GM12878 (cell line): ENCODE measurements around the gene PLEKHN1. TPM values are rescaled to one million over a fixed set of nuclear protein-coding genes. Genes with fewer than 3 reads are reported as not detected.

ENCODE experiments used
- ATAC-seq: fragments of 200-7000 bp; cut with Tn5 transposase; 3 replicates; pipeline ENCODE4 v1.9.1; 2020; ENCODE audit warnings: mild to moderate bottlenecking, moderate library complexity
- BruUV-seq: library from RNA; stranded (reverse); fragments of 400-500 nt; replicated peaks from 2 replicates; lab custom pipeline; 2021; lab: Mats Ljungman, UMichigan
- CTCF ChIA-PET: fragments of 300-600 bp; sonication (Branson Sonifier 250); formaldehyde crosslinking; extraction: SDS; loops from one replicate; lab custom pipeline; 2021; ENCODE audit warnings: inconsistent platforms; lab: Yijun Ruan, JAX
- POLR2A ChIA-PET: fragments of 350-600 bp; formaldehyde crosslinking; extraction: SDS; loops from one replicate; lab custom pipeline; 2021; ENCODE audit warnings: inconsistent platforms; lab: Charles Lee
- RAD21 ChIA-PET: fragments of 300-600 bp; sonication (Branson Sonifier 250); formaldehyde crosslinking; loops from one replicate; lab custom pipeline; 2023; ENCODE audit warnings: antibody characterized with exemption; ENCODE audit not compliant: unreplicated experiment; lab: Charles Lee
- SMC1A ChIA-PET: fragments of 300-600 bp; sonication (Branson Sonifier 250); formaldehyde crosslinking; loops from one replicate; lab custom pipeline; 2023; ENCODE audit not compliant: unreplicated experiment, uncharacterized antibody; lab: Charles Lee
- DNase-seq: peaks from one replicate; pipeline ENCODE4 v3.0.0-alpha.2; 2011; ENCODE audit warnings: low read depth, low spot score
- FAIRE-seq: peaks from 3 replicates; lab custom pipeline; 2011; peaks lifted over from hg19 to GRCh38; lab: Jason Lieb, UNC
- H2AFZ ChIP-seq: 2 replicates; pipeline ENCODE4 v1.6.0; 2011; ENCODE audit warnings: low read depth, low read length, control low read depth; ENCODE audit not compliant: control insufficient read depth
- H3K27ac ChIP-seq: 2 replicates; pipeline ENCODE4 v1.5.1; 2011; ENCODE audit warnings: control low read depth; ENCODE audit not compliant: control insufficient read depth, insufficient read depth
- H3K27me3 ChIP-seq, 2 experiments: replicated peaks in 1 of 2; 2 replicates each; pipeline versions ENCODE4 v1.6.0 to v1.6.1; 2011; ENCODE audit warnings: low read length in 1 of 2; ENCODE audit not compliant: control insufficient read depth in 2 of 2, insufficient read depth in 2 of 2
- H3K36me3 ChIP-seq, 2 experiments: 2 replicates each; pipeline ENCODE4 v1.5.1; 2011; ENCODE audit warnings: low read length in 1 of 2; ENCODE audit not compliant: control insufficient read depth in 2 of 2, insufficient read depth in 2 of 2
- H3K4me1 ChIP-seq: 2 replicates; pipeline ENCODE4 v1.6.1; 2011; ENCODE audit warnings: mild to moderate bottlenecking, low read length, moderate library complexity, mixed read lengths; ENCODE audit not compliant: control insufficient read depth, insufficient read depth
- H3K4me2 ChIP-seq: 2 replicates; pipeline ENCODE4 v1.6.0; 2011; ENCODE audit warnings: control low read depth; ENCODE audit not compliant: control insufficient read depth, insufficient read depth
- H3K4me3 ChIP-seq: fragments of 200-600 bp; sonication (generic); 2 replicates; pipeline ENCODE4 v1.5.1; 2016
- H3K79me2 ChIP-seq: 2 replicates; pipeline ENCODE4 v1.6.0; 2011; ENCODE audit warnings: low read length; ENCODE audit not compliant: control insufficient read depth, insufficient read depth
- H3K9ac ChIP-seq: 2 replicates; pipeline ENCODE4 v1.8.0; 2011; ENCODE audit warnings: low read length, control low read depth, mixed read lengths; ENCODE audit not compliant: control insufficient read depth, insufficient read depth
- H3K9me3 ChIP-seq: replicated peaks from 3 replicates; pipeline ENCODE4 v1.5.1; 2011; ENCODE audit warnings: mild to moderate bottlenecking, low read length; ENCODE audit not compliant: control insufficient read depth, insufficient read depth
- H4K20me1 ChIP-seq: 2 replicates; pipeline ENCODE4 v1.6.0; 2011; ENCODE audit not compliant: control insufficient read depth, insufficient read depth
- BCLAF1 ChIP-seq: fragments of 450-650 bp; IDR thresholded peaks from 2 replicates; pipeline ENCODE4 v1.6.1; 2017; ENCODE audit warnings: antibody characterized with exemption, mild to moderate bottlenecking, moderate library complexity
- CBX3 ChIP-seq: fragments of 200-600 bp; sonication (generic); IDR thresholded peaks from 2 replicates; pipeline ENCODE4 v1.6.1; 2016; ENCODE audit warnings: low read depth, borderline replicate concordance
- CHD1 ChIP-seq: IDR thresholded peaks from 2 replicates; pipeline ENCODE4 v1.6.1; 2012; ENCODE audit warnings: low read depth, low read length, improper control_type of control experiment
- CTCF ChIP-seq, 3 experiments: IDR thresholded peaks in 2 of 3; conservative IDR thresholded peaks in 1 of 3; 2 replicates each; pipeline ENCODE4 v1.5.1; 2011; ENCODE audit warnings: low read depth in 3 of 3, low read length in 3 of 3, mild to moderate bottlenecking in 3 of 3, control low read depth in 2 of 3, moderate library complexity in 2 of 3, inconsistent platforms in 1 of 3, mixed read lengths in 1 of 3; ENCODE audit not compliant: control insufficient read depth in 2 of 3, insufficient read depth in 1 of 3; ENCODE audit errors: extremely low read depth in 1 of 3
- KDM1A ChIP-seq: fragments of 200-600 bp; sonication (generic); IDR thresholded peaks from 2 replicates; pipeline ENCODE4 v1.6.1; 2016; ENCODE audit warnings: borderline replicate concordance
- LARP7 ChIP-seq: fragments of 450-650 bp; IDR thresholded peaks from 2 replicates; pipeline ENCODE4 v1.6.1; 2017; ENCODE audit warnings: mild to moderate bottlenecking
- MTA3 ChIP-seq: IDR thresholded peaks from 2 replicates; pipeline ENCODE4 v1.6.1; 2012; ENCODE audit warnings: low read length, inconsistent platforms, borderline replicate concordance
- USF1 ChIP-seq: IDR thresholded peaks from 2 replicates; pipeline ENCODE4 v1.6.1; 2011; ENCODE audit warnings: borderline replicate concordance, low read depth, mild to moderate bottlenecking, moderate library complexity, mixed read lengths, low read length; ENCODE audit not compliant: insufficient read depth; ENCODE audit errors: extremely low read length
- WRNIP1 ChIP-seq: IDR thresholded peaks from 2 replicates; pipeline ENCODE4 v1.6.1; 2011; ENCODE audit warnings: low read depth, low read length, improper control_type of control experiment, borderline replicate concordance
- ZNF622 ChIP-seq: fragments of 450-650 bp; IDR thresholded peaks from 2 replicates; pipeline ENCODE4 v1.6.1; 2017; ENCODE audit warnings: mild to moderate bottlenecking, inconsistent platforms
- ZNF687 ChIP-seq: fragments of 450-650 bp; IDR thresholded peaks from 2 replicates; pipeline ENCODE4 v1.6.1; 2017; ENCODE audit warnings: mild to moderate bottlenecking, moderate library complexity
- WGBS: methylation state at CpG from one replicate; pipeline ENCODE4 v1.1.6; 2016; ENCODE audit warnings: low lambda C conversion rate; ENCODE audit not compliant: insufficient replicate concordance, insufficient coverage; ENCODE audit errors: missing lambda C conversion rate; 5-methylcytosine and 5-hydroxymethylcytosine counted together
- in situ Hi-C: fragments of 300-500 bp; cut with MboI; formaldehyde crosslinking; loops from 9 replicates; pipeline ENCODE4 v1.14.3; 2018; ENCODE audit warnings: mixed read lengths
- intact Hi-C: fragments of 100-400 bp; cut with micrococcal nuclease; formaldehyde crosslinking; loops from one replicate; pipeline ENCODE4 v1.14.2; 2022; ENCODE audit not compliant: unreplicated experiment
- polyA plus RNA-seq, 11 experiments: library from polyadenylated mRNA; depleted of rRNA in 4 of 11; unstranded in 6 of 11; stranded (reverse) in 5 of 11; fragments of >200 nt; fragmentation: Nextera tagmentation in 4 of 11; fragmentation: Illumina TruSeq in 1 of 11; extraction: Ambion mirVana in 4 of 11; extraction: Trizol in 1 of 11; gene quantifications; 1 replicate in 1 of 11; 2 replicates in 10 of 11; pipeline versions ENCODE4 v1.2.1 to v1.2.3, GENCODE V29; 2011 to 2016; ENCODE audit warnings: inconsistent platforms in 2 of 11, missing spikeins in 2 of 11, low read depth in 1 of 11
- total RNA-seq, 4 experiments: library from RNA; depleted of rRNA in 3 of 4; stranded (reverse); fragments of >200 nt in 3 of 4; fragmentation: Illumina TruSeq in 1 of 4; extraction: Trizol in 1 of 4; gene quantifications; 2 replicates each; pipeline versions ENCODE4 v1.2.1 to v1.2.3, GENCODE V29; 2013 to 2021

Gene PLEKHN1
- total and polyA plus RNA-seq, 10 of the 15 experiments (the other 5 are each of a cell fraction or from before 2014, with no cell fraction given), result 0.04 to 0.26 (median 0.18) TPM; not detected in 6

GRCh38 chr1:929712-930632 lies 36.3 kb upstream of the PLEKHN1 start:
- no peak for ATAC-seq
- Histone ChIP-seq H3K4me2 (no peak overlapping the region), H4K20me1 (no peaks in the 10 kb centered on the region), H3K9ac (no peak overlapping the region), H3K9me3 (no peaks in the 10 kb centered on the region), H3K4me1 (no peaks in the 10 kb centered on the region), H3K4me3 (no peak overlapping the region), H2AFZ (no peak overlapping the region), H3K36me3 (no peaks in the 10 kb centered on the region), H3K27me3 (peaks cover 9% of the 10 kb centered on the region in 2 experiments), H3K79me2 (no peaks in the 10 kb centered on the region), H3K27ac (no peak overlapping the region)
- BruUV-seq, result no TSS peak
- intact Hi-C loops, result no loop called here
- FAIRE-seq, result no peak
- RAD21 ChIA-PET, result no interaction called here
- in situ Hi-C loops, result loop anchor here (10.0 kb wide), 1 partner anchor 55 kb away; no protein-coding TSS in a partner anchor
- 35% methylated on average over 30 of the region's 40 CpGs for WGBS
- SMC1A ChIA-PET, result no interaction called here
- no peak for DNase-seq
- CTCF ChIA-PET, result no interaction called here
- POLR2A ChIA-PET, result no interaction called here
- TF ChIP-seq USF1 (no peak), MTA3 (no peak), LARP7 (no peak), BCLAF1 (no peak), ZNF622 (no peak), CHD1 (no peak), KDM1A (no peak), CBX3 (no peak), CTCF (IDR thresholded peaks at IDR 0.05 in 2 of 3, conservative IDR thresholded peaks at IDR 0.05 in 1 of 3; ENCODE audit: control insufficient read depth in 2 of 3, extremely low read depth in 1 of 3, insufficient read depth in 1 of 3, low read depth in 3 of 3, low read length in 3 of 3) (no peak), ZNF687 (no peak), WRNIP1 (no peak)
